ENCODE data around the gene ITM2C. TPM values are rescaled to one million over a fixed set of nuclear protein-coding genes. Genes with fewer than 3 reads are reported as not detected.
A peak's percentile ranks its signal among the peaks of the same experiment; 100 is the strongest.

Gene ITM2C
- total and polyA plus RNA-seq, 9 of the 15 experiments (the other 6 are each of a cell fraction or from before 2014, with no cell fraction given) = 0.49 to 58.8 (median 21.5) TPM

- TF ChIP-seq REST (IDR thresholded peaks at IDR 0.05; ENCODE audit: borderline replicate concordance) = peak; percentile 45
- TF ChIP-seq REST (CRISPR knock-in tag; IDR thresholded peaks at IDR 0.05; ENCODE audit: low read depth) = no peak
- peak in 1 of 2 experiments; percentile 28; a peak in 1 of 4 replicates for TF ChIP-seq SIN3A (IDR thresholded peaks at IDR 0.05; ENCODE audit: borderline replicate concordance in 2 of 2, control insufficient read depth in 1 of 2, low read depth in 2 of 2, low read length in 2 of 2)
- no peak for TF ChIP-seq BRD4 (IDR thresholded peaks at IDR 0.05)
- TF ChIP-seq ZNF445 (CRISPR knock-in tag; IDR thresholded peaks at IDR 0.05; ENCODE audit: low read depth) = no peak
- no peak for TF ChIP-seq ZBTB9 (CRISPR knock-in tag; IDR thresholded peaks at IDR 0.05)
- TF ChIP-seq GTF2F1 (IDR thresholded peaks at IDR 0.05; ENCODE audit: low read depth, low read length) = no peak
- TF ChIP-seq NFE2 (IDR thresholded peaks at IDR 0.05; ENCODE audit: low read depth) = no peak
- TF ChIP-seq ZNF134 (CRISPR knock-in tag; conservative IDR thresholded peaks at IDR 0.05) = no peak
- 0 out of 4 replicates have a peak, but pooled peaks of 1 of the 2 experiments have one; percentile 13 for TF ChIP-seq RAD21 (CRISPR knock-in tag; conservative IDR thresholded peaks at IDR 0.05 in 1 of 2, IDR thresholded peaks at IDR 0.05 in 1 of 2)
- no peak for TF ChIP-seq CSDE1 (IDR thresholded peaks at IDR 0.05)
- no peak for TF ChIP-seq CEBPG (CRISPR knock-in tag; IDR thresholded peaks at IDR 0.05)
- no peak for TF ChIP-seq CEBPG (tag; conservative IDR thresholded peaks at IDR 0.05 in 1 of 2, IDR thresholded peaks at IDR 0.05 in 1 of 2)
- no peak for TF ChIP-seq NFYB (IDR thresholded peaks at IDR 0.05; ENCODE audit: extremely low read depth, insufficient read length)
- TF ChIP-seq ZNF444 (CRISPR knock-in tag; IDR thresholded peaks at IDR 0.05) = no peak
- TF ChIP-seq RBBP5 (IDR thresholded peaks at IDR 0.05; ENCODE audit: borderline replicate concordance, insufficient read depth, low read length, poor library complexity, severe bottlenecking) = peak; percentile 51
- no peak for TF ChIP-seq USF1 (CRISPR knock-in tag; IDR thresholded peaks at IDR 0.05)
These were observed at the start of gene ITM2C (continued) for GRCh38 chr2:230864605-230865306.
